ENCODE measurements around the gene AHCTF1. TPM values are rescaled to one million over a fixed set of nuclear protein-coding genes. Genes with fewer than 3 reads are reported as not detected.

AHCTF1 gene
- total and polyA plus RNA-seq, 2 donors (not counting 3 experiments of a cell fraction or from before 2014, with no cell fraction given): 5.5 to 32.1 TPM

DNA sequence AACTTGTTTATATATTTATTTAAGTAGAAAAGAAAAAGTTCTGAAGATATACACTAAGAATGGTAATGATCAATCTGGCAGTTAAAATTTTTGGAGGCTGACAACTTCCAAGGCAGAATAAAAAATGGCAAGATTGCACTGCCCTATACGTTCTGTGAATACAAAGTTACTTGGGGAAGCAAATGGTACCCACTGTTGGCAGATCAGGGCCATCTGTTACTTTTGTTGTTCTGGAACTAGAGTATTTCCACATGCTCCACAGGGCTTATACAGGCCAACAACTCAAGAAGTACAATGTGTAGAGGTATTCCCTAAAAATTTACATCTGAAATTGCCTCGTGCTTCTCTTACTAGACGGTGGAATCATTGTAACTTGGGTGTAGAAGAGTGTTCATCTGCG lies 53.2 kb downstream of the AHCTF1 start:
- Histone ChIP-seq H3K4me2 (ENCODE audit: insufficient read depth, low read length) (no peak overlapping the region), H4K20me1 (replicated peaks; ENCODE audit: control insufficient read depth, extremely low read depth, insufficient read depth, low read length) (no peaks in the 10 kb centered on the region), H3K9ac (replicated peaks; ENCODE audit: extremely low read depth, insufficient read depth, low read length) (no peak overlapping the region), H3K4me3 (replicated peaks in 1 of 3; ENCODE audit: insufficient read depth in 1 of 3, low read depth in 1 of 3, low read length in 3 of 3) (no peak overlapping the region), H3K4me1 (ENCODE audit: control insufficient read depth, extremely low read depth, insufficient read depth, low read length) (no peaks in the 10 kb centered on the region), H3K27me3 (ENCODE audit: control insufficient read depth in 2 of 2, insufficient read depth in 2 of 2, low read length in 2 of 2) (no peaks in the 10 kb centered on the region), H3K36me3 (ENCODE audit: control insufficient read depth in 2 of 2, extremely low read depth in 1 of 2, insufficient read depth in 2 of 2, low read length in 2 of 2) (peaks cover 4 to 14% of the 10 kb centered on the region in 2 experiments), H3K79me2 (ENCODE audit: control insufficient read depth, insufficient read depth, low read length) (peaks cover 17% of the 10 kb centered on the region), H3K27ac (ENCODE audit: insufficient read depth, low read depth, low read length) (no peak overlapping the region), H3K9me1 (replicated peaks; ENCODE audit: control insufficient read depth, extremely low read depth, insufficient read depth, low read length) (no peaks in the 10 kb centered on the region), H2AFZ (ENCODE audit: low read depth, low read length) (no peak overlapping the region), H3K9me3 (replicated peaks; ENCODE audit: control insufficient read depth, insufficient read depth, low read length) (no peaks in the 10 kb centered on the region)
- dilution Hi-C loops (cut with MboI; ENCODE audit: extremely low pct_ligation_motif_present, low sequenced_read_pairs): no loop called here
- BruUV-seq (replicated peaks): no TSS peak
- DNase-seq (ENCODE audit: low read depth, low spot score): no peak
- POLR2A ChIA-PET: no interaction called here
- intact Hi-C loops (cut with micrococcal nuclease): no loop called here
- no peak for FAIRE-seq
- TF ChIP-seq POLR2A (IDR thresholded peaks at IDR 0.05; ENCODE audit: low read depth, low read length) (no peak), MYC (IDR thresholded peaks at IDR 0.05; ENCODE audit: low read depth, low read length) (no peak), GATA2 (IDR thresholded peaks at IDR 0.05; ENCODE audit: insufficient read depth, insufficient read length, low read depth, low read length) (no peak), JUN (IDR thresholded peaks at IDR 0.05; ENCODE audit: borderline replicate concordance, insufficient read depth, insufficient read length, low read depth) (no peak), FOS (IDR thresholded peaks at IDR 0.05; ENCODE audit: borderline replicate concordance, insufficient read depth, low read length) (no peak), EZH2 (IDR thresholded peaks at IDR 0.05; ENCODE audit: borderline replicate concordance, low read depth, low read length, severe bottlenecking) (no peak), POLR2AphosphoS5 (IDR thresholded peaks at IDR 0.05; ENCODE audit: insufficient read depth, low read depth, low read length) (no peak)
- TF ChIP-seq, protein P1, sequence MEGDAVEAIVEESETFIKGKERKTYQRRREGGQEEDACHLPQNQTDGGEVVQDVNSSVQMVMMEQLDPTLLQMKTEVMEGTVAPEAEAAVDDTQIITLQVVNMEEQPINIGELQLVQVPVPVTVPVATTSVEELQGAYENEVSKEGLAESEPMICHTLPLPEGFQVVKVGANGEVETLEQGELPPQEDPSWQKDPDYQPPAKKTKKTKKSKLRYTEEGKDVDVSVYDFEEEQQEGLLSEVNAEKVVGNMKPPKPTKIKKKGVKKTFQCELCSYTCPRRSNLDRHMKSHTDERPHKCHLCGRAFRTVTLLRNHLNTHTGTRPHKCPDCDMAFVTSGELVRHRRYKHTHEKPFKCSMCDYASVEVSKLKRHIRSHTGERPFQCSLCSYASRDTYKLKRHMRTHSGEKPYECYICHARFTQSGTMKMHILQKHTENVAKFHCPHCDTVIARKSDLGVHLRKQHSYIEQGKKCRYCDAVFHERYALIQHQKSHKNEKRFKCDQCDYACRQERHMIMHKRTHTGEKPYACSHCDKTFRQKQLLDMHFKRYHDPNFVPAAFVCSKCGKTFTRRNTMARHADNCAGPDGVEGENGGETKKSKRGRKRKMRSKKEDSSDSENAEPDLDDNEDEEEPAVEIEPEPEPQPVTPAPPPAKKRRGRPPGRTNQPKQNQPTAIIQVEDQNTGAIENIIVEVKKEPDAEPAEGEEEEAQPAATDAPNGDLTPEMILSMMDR (IDR thresholded peaks at IDR 0.05; ENCODE audit: extremely low read depth in 1 of 2, insufficient read depth in 1 of 2, low read depth in 1 of 2, low read length in 2 of 2): no peak
- TF ChIP-seq, protein P2, sequence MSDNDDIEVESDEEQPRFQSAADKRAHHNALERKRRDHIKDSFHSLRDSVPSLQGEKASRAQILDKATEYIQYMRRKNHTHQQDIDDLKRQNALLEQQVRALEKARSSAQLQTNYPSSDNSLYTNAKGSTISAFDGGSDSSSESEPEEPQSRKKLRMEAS (IDR thresholded peaks at IDR 0.05; ENCODE audit: insufficient read depth, insufficient read length): no peak
- CTCF ChIA-PET: no interaction called here

Measured in endothelial cell of umbilical vein (primary cell).